Activated naive CD4-positive, alpha-beta T cell treated with anti-CD3 and anti-CD28 coated beads, Interleukin-2, amount 50 U/mL, for 72 hours (primary cell): ENCODE data around the gene ORAI3. TPM values are rescaled to one million over a fixed set of nuclear protein-coding genes. Genes with fewer than 3 reads are reported as not detected.

ENCODE experiments used
- ATAC-seq, 2 donors: fragments of 150-1000 bp; cut with Tn5 transposase; 2 replicates each; pipeline ENCODE4 v1.10.0; 2021; ENCODE audit warnings: mild to moderate bottlenecking in 2 of 2, moderate library complexity in 2 of 2
- DNase-seq, 2 donors: peaks; one replicate each; pipeline ENCODE4 v3.0.0; 2021 to 2022; ENCODE audit warnings: low spot score in 2 of 2
- H3K27ac Mint-ChIP-seq, 2 donors: one replicate each; pipeline ENCODE4 v1.8.0; 2022; ENCODE audit warnings: mild to moderate bottlenecking in 2 of 2, mixed read lengths in 2 of 2
- H3K36me3 Mint-ChIP-seq, 2 donors: one replicate each; pipeline ENCODE4 v1.8.0; 2022; ENCODE audit warnings: mixed read lengths in 2 of 2
- H3K9me3 Mint-ChIP-seq, 2 donors: one replicate each; pipeline ENCODE4 v1.8.0; 2022; ENCODE audit warnings: mixed read lengths in 2 of 2
- total RNA-seq, 2 donors: library from RNA; stranded (reverse); gene quantifications; one replicate each; pipeline ENCODE4 v1.2.3, GENCODE V29; 2022

Gene ORAI3
- 10 to 100 TPM in 1 of 2 donors, 1 to 10 TPM in 1; 7.3 to 17.1 TPM for total RNA-seq

GRCh38 chr16:30948667-30949649 is at the start of gene ORAI3:
Gene ORAI3, plus strand, starts transcription at chr16:30949068. Its CDS starts 222 bp downstream, at chr16:30949290.
- Mint-ChIP-seq H3K27ac (peak within 1 kb of the TSS; percentile 77 to 85), H3K9me3 (no peaks in the 10 kb centered on the region), H3K36me3 (peaks cover 6 to 18% of the 10 kb centered on the region in 2 donors)
- DNase-seq (peak; percentile 46 to 75), ATAC-seq (peak; percentile 53 to 57)

- Mint-ChIP-seq H3K9me3 (peaks cover 3 to 5% of the 10 kb centered on the region in 2 donors), H3K27ac (no peak overlapping the region), H3K36me3 (peaks cover 5 to 8% of the 10 kb centered on the region in 2 donors)
- ATAC-seq (no peak), DNase-seq (no peak)
Observed at GRCh38 chr16:30899794-30900193, 49.1 kb upstream of the ORAI3 start.

GRCh38 chr16:30900588-30900987 is 48.3 kb upstream of the ORAI3 start:
- no peak for ATAC-seq
- DNase-seq, result no peak
- Mint-ChIP-seq H3K9me3 (peaks cover 3 to 5% of the 10 kb centered on the region in 2 donors), H3K27ac (peak overlapping the region in 1 of 2 donors; percentile 68), H3K36me3 (peaks cover 5 to 8% of the 10 kb centered on the region in 2 donors)

- no peak for ATAC-seq
- no peak for DNase-seq
- peaks cover 3 to 5% of the 10 kb centered on the region in 2 donors for H3K9me3 Mint-ChIP-seq
- peak overlapping the region; percentile 44 to 68 for H3K27ac Mint-ChIP-seq
- peaks cover 5 to 8% of the 10 kb centered on the region in 2 donors for H3K36me3 Mint-ChIP-seq
Observed at GRCh38 chr16:30901201-30902028, 47.5 kb upstream of the ORAI3 start.

GRCh38 chr16:30902029-30902972 is 46.6 kb upstream of the ORAI3 start:
- Mint-ChIP-seq H3K9me3 (peaks cover 3 to 5% of the 10 kb centered on the region in 2 donors), H3K27ac (peak overlapping the region; percentile 92 to 99), H3K36me3 (peaks cover 5 to 8% of the 10 kb centered on the region in 2 donors)
- peak; percentile 72 to 81 for DNase-seq
- peak; percentile 91 to 93 for ATAC-seq

- Mint-ChIP-seq H3K27ac (peak overlapping the region; percentile 92 to 99), H3K9me3 (peaks cover 3 to 5% of the 10 kb centered on the region in 2 donors), H3K36me3 (peaks cover 5 to 8% of the 10 kb centered on the region in 2 donors)
- DNase-seq (no peak), ATAC-seq (peak; percentile 15 to 16)
Observed at GRCh38 chr16:30903002-30903401, 45.9 kb upstream of the ORAI3 start.

GRCh38 chr16:30903596-30903995 is 45.3 kb upstream of the ORAI3 start:
- ATAC-seq, result no peak
- Mint-ChIP-seq H3K36me3 (peaks cover 5 to 8% of the 10 kb centered on the region in 2 donors), H3K27ac (peak overlapping the region; percentile 92 to 95), H3K9me3 (peaks cover 3 to 5% of the 10 kb centered on the region in 2 donors)
- no peak for DNase-seq

GRCh38 chr16:30904114-30904780 is 44.6 kb upstream of the ORAI3 start:
- Mint-ChIP-seq H3K27ac (peak overlapping the region in 1 of 2 donors; percentile 92), H3K9me3 (peaks cover 3 to 5% of the 10 kb centered on the region in 2 donors), H3K36me3 (peaks cover 5 to 8% of the 10 kb centered on the region in 2 donors)
- ATAC-seq (no peak), DNase-seq (no peak)

- no peak for DNase-seq
- Mint-ChIP-seq H3K27ac (no peak overlapping the region), H3K9me3 (peaks cover 3 to 5% of the 10 kb centered on the region in 2 donors), H3K36me3 (peaks cover 5 to 8% of the 10 kb centered on the region in 2 donors)
- no peak for ATAC-seq
Observed at GRCh38 chr16:30907064-30907463, 41.8 kb upstream of the ORAI3 start.

GRCh38 chr16:30910427-30911029 is 38.3 kb upstream of the ORAI3 start:
- DNase-seq (no peak), ATAC-seq (no peak)
- Mint-ChIP-seq H3K36me3 (no peaks in the 10 kb centered on the region), H3K27ac (no peak overlapping the region), H3K9me3 (no peaks in the 10 kb centered on the region)

- Mint-ChIP-seq H3K36me3 (no peaks in the 10 kb centered on the region), H3K9me3 (no peaks in the 10 kb centered on the region), H3K27ac (no peak overlapping the region)
- no peak for ATAC-seq
- no peak for DNase-seq
Observed at GRCh38 chr16:30912794-30913412, 36.0 kb upstream of the ORAI3 start.

GRCh38 chr16:30914830-30915229 is 34.0 kb upstream of the ORAI3 start:
- ATAC-seq (no peak), DNase-seq (no peak)
- Mint-ChIP-seq H3K9me3 (no peaks in the 10 kb centered on the region), H3K36me3 (no peaks in the 10 kb centered on the region), H3K27ac (peak overlapping the region in 1 of 2 donors; percentile 36)

GRCh38 chr16:30918614-30919013 is 30.3 kb upstream of the ORAI3 start:
- ATAC-seq (no peak), DNase-seq (no peak)
- no peaks in the 10 kb centered on the region for H3K9me3 Mint-ChIP-seq
- no peak overlapping the region for H3K27ac Mint-ChIP-seq
- peaks cover 0 to 5% of the 10 kb centered on the region in 2 donors for H3K36me3 Mint-ChIP-seq

GRCh38 chr16:30920891-30921290 is 28.0 kb upstream of the ORAI3 start:
- peak overlapping the region in 1 of 2 donors; percentile 19 for H3K27ac Mint-ChIP-seq
- peaks cover 0 to 5% of the 10 kb centered on the region in 2 donors for H3K36me3 Mint-ChIP-seq
- ATAC-seq, result no peak
- DNase-seq, result no peak
- no peaks in the 10 kb centered on the region for H3K9me3 Mint-ChIP-seq

GRCh38 chr16:30921459-30921747 is 27.5 kb upstream of the ORAI3 start:
- no peaks in the 10 kb centered on the region for H3K9me3 Mint-ChIP-seq
- peak overlapping the region; percentile 97 to 100 for H3K27ac Mint-ChIP-seq
- DNase-seq (no peak), ATAC-seq (no peak)
- H3K36me3 Mint-ChIP-seq, result peaks cover 0 to 5% of the 10 kb centered on the region in 2 donors
